Measurements from ENCODE around the gene FAM151B.

Gene FAM151B

DNA sequence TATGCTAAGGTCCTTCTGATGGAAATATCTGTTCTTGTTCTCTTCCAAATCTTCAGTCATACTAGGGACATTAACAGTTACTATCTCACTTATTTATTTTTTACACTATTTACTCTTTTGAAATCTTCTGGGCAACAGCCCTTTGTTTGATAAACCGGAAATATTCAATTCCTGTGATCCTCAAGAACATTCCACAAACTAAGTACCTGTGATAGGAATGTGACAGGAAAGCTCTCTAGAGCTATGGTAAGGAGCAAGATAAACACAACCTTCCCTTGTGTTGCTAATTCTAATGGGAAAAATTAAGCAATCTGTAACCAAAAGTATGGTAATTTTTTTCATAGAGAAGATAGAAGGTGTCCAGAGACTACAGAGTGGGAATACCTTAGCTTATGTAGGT lies 104.2 kb downstream of the FAM151B start:
- H3K36me3 ChIP-seq (ENCODE audit: low read length), result no peaks in the 10 kb centered on the region
- no peaks in the 10 kb centered on the region for H3K9me3 ChIP-seq (ENCODE audit: insufficient read depth, low read length)
- H2AFZ ChIP-seq (ENCODE audit: low read depth, low read length, severe bottlenecking), result no peak overlapping the region
- no peak overlapping the region for H3K9ac ChIP-seq (ENCODE audit: low read length)
- no peaks in the 10 kb centered on the region for H3K79me2 ChIP-seq (ENCODE audit: insufficient read depth, low read length)
- no peaks in the 10 kb centered on the region for H4K20me1 ChIP-seq (ENCODE audit: low read depth, low read length)
- no peak overlapping the region for H3K4me3 ChIP-seq (ENCODE audit: insufficient read depth, low read length, poor library complexity, severe bottlenecking)
- H3F3A ChIP-seq (ENCODE audit: insufficient read depth), result no peaks in the 10 kb centered on the region
- H3K27ac ChIP-seq (ENCODE audit: low read depth, low read length), result no peak overlapping the region
- no peak overlapping the region for H3K4me2 ChIP-seq (ENCODE audit: low read depth, low read length, poor library complexity, severe bottlenecking)
- H3K27me3 ChIP-seq (ENCODE audit: low read length), result no peaks in the 10 kb centered on the region
- TF ChIP-seq, protein P1, sequence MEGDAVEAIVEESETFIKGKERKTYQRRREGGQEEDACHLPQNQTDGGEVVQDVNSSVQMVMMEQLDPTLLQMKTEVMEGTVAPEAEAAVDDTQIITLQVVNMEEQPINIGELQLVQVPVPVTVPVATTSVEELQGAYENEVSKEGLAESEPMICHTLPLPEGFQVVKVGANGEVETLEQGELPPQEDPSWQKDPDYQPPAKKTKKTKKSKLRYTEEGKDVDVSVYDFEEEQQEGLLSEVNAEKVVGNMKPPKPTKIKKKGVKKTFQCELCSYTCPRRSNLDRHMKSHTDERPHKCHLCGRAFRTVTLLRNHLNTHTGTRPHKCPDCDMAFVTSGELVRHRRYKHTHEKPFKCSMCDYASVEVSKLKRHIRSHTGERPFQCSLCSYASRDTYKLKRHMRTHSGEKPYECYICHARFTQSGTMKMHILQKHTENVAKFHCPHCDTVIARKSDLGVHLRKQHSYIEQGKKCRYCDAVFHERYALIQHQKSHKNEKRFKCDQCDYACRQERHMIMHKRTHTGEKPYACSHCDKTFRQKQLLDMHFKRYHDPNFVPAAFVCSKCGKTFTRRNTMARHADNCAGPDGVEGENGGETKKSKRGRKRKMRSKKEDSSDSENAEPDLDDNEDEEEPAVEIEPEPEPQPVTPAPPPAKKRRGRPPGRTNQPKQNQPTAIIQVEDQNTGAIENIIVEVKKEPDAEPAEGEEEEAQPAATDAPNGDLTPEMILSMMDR (IDR thresholded peaks at IDR 0.05; ENCODE audit: insufficient read depth, low read length, poor library complexity, severe bottlenecking), result no peak
- no peak for TF ChIP-seq EZH2phosphoT487 (conservative IDR thresholded peaks at IDR 0.05; ENCODE audit: low read length)
- H3K9me2 ChIP-seq (replicated peaks; ENCODE audit: insufficient read depth, low read length), result no peaks in the 10 kb centered on the region

All from SU-DHL-6 (cell line).